Stimulated activated CD4-positive, alpha-beta T cell treated with anti-CD3 and anti-CD28 coated beads, Interleukin-12 subunit alpha, Interleukin-12 subunit beta, amount 100 ng/mL, for 24 hours (primary cell): ENCODE data around the gene CA9.
"Not testable (repeated sequence)": the region's sequence is repeated elsewhere in the genome, so short reads cannot be mapped to it uniquely, and the experiment has no call there.

Experiments used
- DNase-seq, 2 experiments: peaks; one replicate each; pipeline ENCODE4 v3.0.0-alpha.2; 2020; ENCODE audit warnings: low read depth in 2 of 2

CA9 gene

GRCh38 chr9:35673132-35674024 is at the start of gene CA9:
TSS of gene CA9 (plus strand) at chr9:35673928. CDS start at chr9:35673960, 32 bp downstream.
- DNase-seq: no peak

- DNase-seq: no peak
These were observed 46.2 kb upstream of the CA9 start for GRCh38 chr9:35627575-35627974.

GRCh38 chr9:35628389-35628991 is 45.2 kb upstream of the CA9 start:
- no peak for DNase-seq

- no peak for DNase-seq
These were observed 44.1 kb upstream of the CA9 start for GRCh38 chr9:35629597-35629996.

- DNase-seq: no peak
These were observed 38.0 kb upstream of the CA9 start for GRCh38 chr9:35635730-35636129.

- no peak for DNase-seq
These were observed 37.4 kb upstream of the CA9 start for GRCh38 chr9:35636135-35636876.

- DNase-seq: not testable (repeated sequence)
These were observed 36.9 kb upstream of the CA9 start for GRCh38 chr9:35636877-35637246.

GRCh38 chr9:35637427-35637955 is 36.2 kb upstream of the CA9 start:
- not testable (repeated sequence) for DNase-seq

GRCh38 chr9:35638751-35639150 is 35.0 kb upstream of the CA9 start:
- not testable (repeated sequence) for DNase-seq

- not testable (repeated sequence) for DNase-seq
These were observed 34.5 kb upstream of the CA9 start for GRCh38 chr9:35639225-35639624.

GRCh38 chr9:35639631-35640030 is 34.1 kb upstream of the CA9 start:
- DNase-seq: no peak

GRCh38 chr9:35640431-35640830 is 33.3 kb upstream of the CA9 start:
- DNase-seq: not testable (repeated sequence)

- not testable (repeated sequence) for DNase-seq
These were observed 32.2 kb upstream of the CA9 start for GRCh38 chr9:35641478-35641877.

GRCh38 chr9:35643046-35643445 is 30.7 kb upstream of the CA9 start:
- no peak for DNase-seq

- not testable (repeated sequence) for DNase-seq
These were observed 28.0 kb upstream of the CA9 start for GRCh38 chr9:35645736-35646135.

GRCh38 chr9:35646153-35646532 is 27.6 kb upstream of the CA9 start:
- no peak for DNase-seq

- DNase-seq: peak; percentile 76 to 88
These were observed 27.0 kb upstream of the CA9 start for GRCh38 chr9:35646533-35647265.

GRCh38 chr9:35649431-35650340 is 24.0 kb upstream of the CA9 start:
- no peak for DNase-seq

- peak in 1 of 2 experiments; percentile 36 for DNase-seq
These were observed 23.2 kb upstream of the CA9 start, which contains the start of gene SIT1 for GRCh38 chr9:35650341-35651158. TSS of gene SIT1 (minus strand) at chr9:35650931. CDS start at chr9:35650853, 78 bp downstream.
